ENCODE data around the gene RIMS3. TPM values are rescaled to one million over a fixed set of nuclear protein-coding genes. Genes with fewer than 3 reads are reported as not detected.

Gene RIMS3
- total RNA-seq, 1 experiment from 2014 or later, result 13.7 TPM

- no peaks in the 10 kb centered on the region for H3K9me3 ChIP-seq (ENCODE audit: control insufficient read depth, low read depth, low read length)
- H3K4me1 Mint-ChIP-seq, result peaks cover 2 to 7% of the 10 kb centered on the region in 2 experiments
- no peak overlapping the region for H3K27ac Mint-ChIP-seq
These were observed 8.0 kb upstream of the RIMS3 start for GRCh38 chr1:40673452-40673851.

More at GRCh38 chr1:40673452-40673851, 8.0 kb upstream of the RIMS3 start:
- no peaks in the 10 kb centered on the region for H3K36me3 Mint-ChIP-seq (ENCODE audit: insufficient read depth in 1 of 3, low read depth in 3 of 3)
- H3K23ac ChIP-seq (ENCODE audit: insufficient read length, low read depth, low read length), result no peak overlapping the region
- no peaks in the 10 kb centered on the region for H3K23me2 ChIP-seq (ENCODE audit: insufficient read length, low read depth, low read length, poor library complexity, severe bottlenecking)
- H3K9me3 Mint-ChIP-seq, result no peaks in the 10 kb centered on the region
- no peak overlapping the region for H2BK12ac ChIP-seq (ENCODE audit: insufficient read length, low read depth, low read length)
- H3K18ac ChIP-seq (ENCODE audit: insufficient read length, low read depth, low read length), result no peak overlapping the region
- H2AK5ac ChIP-seq (ENCODE audit: insufficient read length, low read length), result no peak overlapping the region
- no peak overlapping the region for H2BK15ac ChIP-seq (ENCODE audit: low read depth, low read length)
- H3K14ac ChIP-seq (ENCODE audit: insufficient read depth, low read length), result no peak overlapping the region
- H3K4ac ChIP-seq (ENCODE audit: low read depth, low read length), result no peak overlapping the region
- no peaks in the 10 kb centered on the region for H3K4me1 ChIP-seq (ENCODE audit: insufficient read depth, low read length)
- no peaks in the 10 kb centered on the region for H4K20me1 ChIP-seq (ENCODE audit: control insufficient read depth, insufficient read depth, insufficient read length)
- H3K27me3 Mint-ChIP-seq (ENCODE audit: low read depth), result peaks cover 5% of the 10 kb centered on the region
- no peak overlapping the region for H3K9ac ChIP-seq (ENCODE audit: extremely low read depth, insufficient read length, low read length)
- DNase-seq, result no peak
- H3K27me3 ChIP-seq (ENCODE audit: insufficient read depth, low read length), result no peaks in the 10 kb centered on the region
- H2BK20ac ChIP-seq (ENCODE audit: low read depth, low read length, poor library complexity, severe bottlenecking), result no peak overlapping the region
- H3K56ac ChIP-seq (ENCODE audit: insufficient read length, low read depth, low read length), result no peak overlapping the region
- H3K79me1 ChIP-seq (ENCODE audit: insufficient read depth, low read depth, low read length, poor library complexity, severe bottlenecking), result no peaks in the 10 kb centered on the region
- no peak overlapping the region for H3K27ac ChIP-seq (ENCODE audit: insufficient read length, low read depth, low read length)
- H3K4me3 Mint-ChIP-seq, result no peak overlapping the region
- H3K4me2 ChIP-seq (ENCODE audit: insufficient read depth, insufficient read length, low read length), result no peak overlapping the region
- H3K79me2 ChIP-seq (ENCODE audit: insufficient read depth, low read length), result no peaks in the 10 kb centered on the region
- H2BK120ac ChIP-seq (ENCODE audit: low read depth, low read length, poor library complexity, severe bottlenecking), result no peak overlapping the region
- no peak for TF ChIP-seq CTCF (conservative IDR thresholded peaks at IDR 0.05)
- WGBS (ENCODE audit: extremely low coverage, insufficient read length, low lambda C conversion rate), result no CpG with 5 or more reads among the region's 4 CpGs
- H2AFZ ChIP-seq (ENCODE audit: low read length), result no peak overlapping the region
- H4K8ac ChIP-seq (replicated peaks; ENCODE audit: insufficient read length, low read depth, low read length), result no peak overlapping the region
- no peak overlapping the region for H2BK5ac ChIP-seq (ENCODE audit: insufficient read length, low read length)
- no peak overlapping the region for H4K91ac ChIP-seq (ENCODE audit: insufficient read length, low read depth, low read length)
- no peak overlapping the region for H4K5ac ChIP-seq (ENCODE audit: insufficient read length, low read depth, low read length)
- H3T11ph ChIP-seq (ENCODE audit: low read length), result no peak overlapping the region
